Measurements from ENCODE around the gene GALNT18.

GRCh38 chr11:11577251-11577855, 44.5 kb downstream of the GALNT18 start:
- TF ChIP-seq CTCF (tag by site-specific recombination; IDR thresholded peaks at IDR 0.05) (no peak), ZBTB7A (tag by site-specific recombination; IDR thresholded peaks at IDR 0.05; ENCODE audit: low read depth) (no peak), YY1 (tag by site-specific recombination; IDR thresholded peaks at IDR 0.05) (no peak), ZNF274 (IDR thresholded peaks at IDR 0.05; ENCODE audit: low read length) (no peak), ZNF274 (tag by site-specific recombination; IDR thresholded peaks at IDR 0.05; ENCODE audit: borderline replicate concordance) (no peak), ZNF16 (tag by site-specific recombination; IDR thresholded peaks at IDR 0.05; ENCODE audit: low read depth) (no peak), ZSCAN16 (tag by site-specific recombination; IDR thresholded peaks at IDR 0.05) (no peak), ZNF394 (tag by site-specific recombination; IDR thresholded peaks at IDR 0.05; ENCODE audit: borderline replicate concordance) (no peak), MYNN (tag by site-specific recombination; IDR thresholded peaks at IDR 0.05; ENCODE audit: borderline replicate concordance) (no peak), ZNF76 (tag by site-specific recombination; IDR thresholded peaks at IDR 0.05; ENCODE audit: borderline replicate concordance, low read depth) (no peak)
- TF ChIP-seq, protein P1, sequence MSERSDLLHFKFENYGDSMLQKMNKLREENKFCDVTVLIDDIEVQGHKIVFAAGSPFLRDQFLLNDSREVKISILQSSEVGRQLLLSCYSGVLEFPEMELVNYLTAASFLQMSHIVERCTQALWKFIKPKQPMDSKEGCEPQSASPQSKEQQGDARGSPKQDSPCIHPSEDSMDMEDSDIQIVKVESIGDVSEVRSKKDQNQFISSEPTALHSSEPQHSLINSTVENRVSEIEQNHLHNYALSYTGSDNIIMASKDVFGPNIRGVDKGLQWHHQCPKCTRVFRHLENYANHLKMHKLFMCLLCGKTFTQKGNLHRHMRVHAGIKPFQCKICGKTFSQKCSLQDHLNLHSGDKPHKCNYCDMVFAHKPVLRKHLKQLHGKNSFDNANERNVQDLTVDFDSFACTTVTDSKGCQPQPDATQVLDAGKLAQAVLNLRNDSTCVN (tag by site-specific recombination; optimal IDR thresholded peaks at IDR 0.05), result no peak
